NK-92 (cell line): ENCODE results near the gene TMEM38B.
"Not testable (repeated sequence)": the region's sequence is repeated elsewhere in the genome, so short reads cannot be mapped to it uniquely, and the experiment has no call there.

Source experiments
- DNase-seq: peaks from one replicate; lab custom pipeline; 2025; ENCODE audit not compliant: unreplicated experiment; lab: John Stamatoyannopoulos, UW

The TMEM38B gene

GRCh38 chr9:105681313-105681712 is 13.0 kb upstream of the TMEM38B start:
- DNase-seq = no peak

GRCh38 chr9:105681724-105682123 is 12.6 kb upstream of the TMEM38B start:
- DNase-seq = no peak

GRCh38 chr9:105683688-105684275 is 10.6 kb upstream of the TMEM38B start:
- no peak for DNase-seq

GRCh38 chr9:105686936-105687335 is 7.4 kb upstream of the TMEM38B start:
- DNase-seq = no peak

GRCh38 chr9:105690742-105691141 is 3.6 kb upstream of the TMEM38B start:
- no peak for DNase-seq

GRCh38 chr9:105693435-105694189 is 729 bp upstream of the TMEM38B start:
- no peak for DNase-seq

- DNase-seq = no peak
Observed at GRCh38 chr9:105694848-105695581, 674 bp downstream of the TMEM38B start.

- no peak for DNase-seq
Observed at GRCh38 chr9:105696219-105696793, 2.0 kb downstream of the TMEM38B start.

- no peak for DNase-seq
Observed at GRCh38 chr9:105697871-105698270, 3.5 kb downstream of the TMEM38B start.

- DNase-seq = no peak
Observed at GRCh38 chr9:105698348-105698870, 4.1 kb downstream of the TMEM38B start.

GRCh38 chr9:105700668-105701067 is 6.3 kb downstream of the TMEM38B start:
- no peak for DNase-seq

GRCh38 chr9:105701145-105701544 is 6.8 kb downstream of the TMEM38B start:
- DNase-seq = no peak

GRCh38 chr9:105702207-105702606 is 7.9 kb downstream of the TMEM38B start:
- DNase-seq = no peak

GRCh38 chr9:105703638-105704037 is 9.3 kb downstream of the TMEM38B start:
- DNase-seq = not testable (repeated sequence)

- no peak for DNase-seq
Observed at GRCh38 chr9:105706156-105706555, 11.8 kb downstream of the TMEM38B start.

- no peak for DNase-seq
Observed at GRCh38 chr9:105708405-105708804, 14.1 kb downstream of the TMEM38B start.

- no peak for DNase-seq
Observed at GRCh38 chr9:105710638-105711037, 16.3 kb downstream of the TMEM38B start.

- DNase-seq = no peak
Observed at GRCh38 chr9:105711867-105712266, 17.5 kb downstream of the TMEM38B start.

GRCh38 chr9:105712297-105712696 is 18.0 kb downstream of the TMEM38B start:
- no peak for DNase-seq

- no peak for DNase-seq
Observed at GRCh38 chr9:105712773-105713172, 18.4 kb downstream of the TMEM38B start.

- no peak for DNase-seq
Observed at GRCh38 chr9:105713260-105714019, 19.1 kb downstream of the TMEM38B start.
